GM23248 (cell line): ENCODE measurements around the gene PCSK2.

Experiments
- EZH2 ChIP-seq: fragments of 200-600 bp; sonication (generic); IDR thresholded peaks from 2 replicates; pipeline ENCODE4 v1.6.1; 2018; ENCODE audit warnings: antibody characterized with exemption, mild to moderate bottlenecking; ENCODE audit not compliant: insufficient read depth, poor library complexity, severe bottlenecking
- EZH2phosphoT487 ChIP-seq: fragments of 200-600 bp; sonication (generic); IDR thresholded peaks from 2 replicates; pipeline ENCODE4 v1.6.1; 2018; ENCODE audit warnings: antibody characterized with exemption, moderate library complexity, mild to moderate bottlenecking, low read depth; ENCODE audit not compliant: insufficient read depth

DNA sequence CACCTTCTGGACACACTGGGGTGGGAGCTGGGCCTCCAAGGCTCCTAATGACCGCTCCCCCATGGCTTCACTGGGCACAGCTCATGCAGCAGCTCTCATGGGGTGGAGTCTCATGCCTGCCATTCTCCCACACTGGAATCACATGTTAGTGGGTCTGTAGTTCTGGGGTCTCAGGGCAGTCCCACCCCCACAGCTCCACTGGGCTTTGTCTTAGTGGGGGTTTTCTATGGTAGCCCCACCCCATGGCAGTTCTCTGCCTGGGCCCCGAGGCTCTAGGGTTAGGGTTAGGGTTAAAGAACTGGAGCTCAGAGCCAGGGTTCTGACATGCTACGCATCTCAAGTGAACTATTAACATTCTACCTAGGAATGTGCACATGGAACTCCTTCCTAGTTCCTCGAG lies 139.0 kb downstream of the PCSK2 start:
- no peak for TF ChIP-seq EZH2
- TF ChIP-seq EZH2phosphoT487, result no peak
